ENCODE results near the gene MCC.

Gene MCC

DNA sequence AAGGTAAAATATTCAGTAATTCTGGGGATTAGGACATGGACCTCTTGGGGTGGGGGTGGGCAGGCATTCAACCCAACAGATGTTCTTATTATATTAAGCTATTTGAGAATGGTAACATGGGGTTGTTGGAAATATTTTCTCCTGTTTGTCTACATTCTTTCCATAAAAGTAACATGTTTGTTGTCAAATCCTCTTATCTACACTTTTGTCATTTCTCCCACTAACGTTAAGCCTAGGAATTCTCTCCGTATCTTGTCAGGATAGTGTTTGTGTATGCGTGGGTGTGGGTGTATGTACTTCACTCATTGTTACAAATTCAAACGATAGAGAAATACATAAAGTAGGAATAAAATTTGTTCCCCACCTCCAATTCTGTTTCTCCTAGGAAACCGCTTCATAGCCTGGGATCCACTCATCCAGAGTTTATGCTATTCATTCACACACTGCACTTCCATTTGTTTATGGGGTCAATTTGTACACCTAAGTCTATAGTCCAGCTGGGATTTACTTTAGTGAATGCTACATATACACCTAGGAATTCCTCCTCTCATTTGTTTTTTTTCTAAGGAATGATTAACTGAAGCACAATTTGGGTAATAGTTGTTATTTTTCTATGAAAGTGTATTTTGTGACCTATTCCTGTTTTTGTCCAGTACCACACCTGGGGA is 294.8 kb downstream of the MCC start:
- no peak for DNase-seq

DNA sequence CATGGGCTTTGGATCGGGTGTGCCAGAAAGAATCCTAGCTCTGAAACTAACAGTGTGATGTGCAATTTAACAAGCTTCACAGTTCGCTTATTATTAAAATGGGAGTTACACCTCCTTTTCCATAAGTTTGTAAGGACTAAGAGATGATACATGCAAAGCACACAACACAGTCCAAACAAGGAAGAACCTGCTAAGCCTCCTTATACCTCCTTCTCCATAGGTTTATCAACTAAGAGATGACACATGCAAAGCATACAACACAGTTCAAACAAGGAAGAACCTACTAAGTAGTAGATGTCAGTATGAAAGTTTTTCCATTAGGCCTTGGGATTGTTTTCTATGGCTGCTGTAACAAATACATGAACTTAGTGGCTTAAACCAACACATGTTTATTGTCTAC is 295.7 kb downstream of the MCC start:
- DNase-seq: no peak

DNA sequence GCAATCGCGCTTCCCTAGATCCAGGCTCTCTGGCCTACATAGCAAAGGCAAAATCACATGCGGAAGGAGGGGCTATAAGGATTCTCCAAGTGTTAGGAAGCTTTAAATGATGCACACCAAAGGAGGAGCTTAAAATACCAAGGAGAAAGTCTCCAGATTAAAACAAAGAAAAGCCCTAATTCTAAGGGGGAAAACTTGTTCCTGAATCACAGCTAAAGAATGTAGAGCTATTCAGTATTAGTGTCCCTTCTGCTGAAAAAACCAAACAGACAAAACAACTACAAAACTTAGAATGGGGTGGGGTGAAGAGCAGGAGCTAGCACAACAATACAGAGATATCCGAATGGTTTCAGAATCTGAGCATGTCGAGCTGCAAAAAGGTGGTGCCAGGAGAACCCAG is 297.9 kb downstream of the MCC start:
- DNase-seq: no peak

DNA sequence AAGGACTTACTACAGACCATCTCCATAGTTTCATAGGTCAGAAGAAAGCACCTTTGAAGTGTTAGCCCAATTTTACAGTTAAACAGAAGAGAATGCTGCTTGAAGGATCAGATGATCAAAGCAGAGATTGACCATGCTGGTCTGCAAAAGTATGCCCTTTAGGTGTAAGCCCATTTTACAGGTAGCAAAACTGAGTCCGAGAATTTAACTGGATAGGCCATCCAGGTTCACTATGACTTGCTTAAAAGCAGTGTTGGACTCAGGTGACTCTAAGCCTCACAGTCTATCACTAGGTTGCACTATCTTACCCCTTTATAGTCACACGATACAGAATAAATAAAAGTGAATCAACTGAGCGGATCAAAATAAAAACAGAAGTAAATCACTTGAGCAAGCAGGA is 299.0 kb downstream of the MCC start:
- no peak for DNase-seq

DNA sequence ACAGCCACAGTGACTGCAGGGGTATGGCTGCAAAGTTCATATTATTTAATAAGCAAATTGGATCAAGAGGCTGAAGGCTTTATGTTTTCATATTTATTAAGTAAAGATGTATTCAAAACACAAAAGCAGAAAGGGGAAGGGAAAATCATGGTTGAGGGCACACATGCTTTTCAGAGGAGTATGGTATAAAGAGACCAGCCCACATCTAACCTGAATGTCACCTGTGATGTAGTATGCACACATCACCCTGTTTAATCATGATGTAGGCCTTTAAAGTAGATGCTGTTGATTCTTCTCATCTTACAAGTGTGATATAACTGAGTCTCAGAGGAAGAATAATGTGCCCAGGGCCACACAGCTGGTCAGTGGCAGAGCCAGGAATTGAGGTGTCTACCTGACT is 299.8 kb downstream of the MCC start:
- DNase-seq: no peak

DNA sequence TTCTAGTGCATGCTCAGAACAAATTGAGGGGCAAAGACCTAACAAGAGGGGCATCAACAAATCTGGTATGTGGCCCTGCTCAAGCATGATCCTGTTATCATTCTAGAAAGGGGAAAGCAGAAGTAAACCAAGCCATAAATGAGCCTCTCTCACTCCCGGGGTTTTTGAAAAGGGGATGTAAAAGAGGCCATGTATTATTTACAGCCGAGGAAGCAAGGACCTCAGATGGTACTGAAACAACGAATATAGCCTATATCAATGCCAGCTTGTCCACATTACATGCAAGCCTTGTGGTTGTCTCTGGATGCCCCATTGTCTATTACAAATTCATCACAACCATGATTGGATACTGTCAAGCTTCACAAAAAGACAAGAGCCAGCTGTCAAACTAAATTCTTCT is 300.3 kb downstream of the MCC start:
- no peak for DNase-seq

DNA sequence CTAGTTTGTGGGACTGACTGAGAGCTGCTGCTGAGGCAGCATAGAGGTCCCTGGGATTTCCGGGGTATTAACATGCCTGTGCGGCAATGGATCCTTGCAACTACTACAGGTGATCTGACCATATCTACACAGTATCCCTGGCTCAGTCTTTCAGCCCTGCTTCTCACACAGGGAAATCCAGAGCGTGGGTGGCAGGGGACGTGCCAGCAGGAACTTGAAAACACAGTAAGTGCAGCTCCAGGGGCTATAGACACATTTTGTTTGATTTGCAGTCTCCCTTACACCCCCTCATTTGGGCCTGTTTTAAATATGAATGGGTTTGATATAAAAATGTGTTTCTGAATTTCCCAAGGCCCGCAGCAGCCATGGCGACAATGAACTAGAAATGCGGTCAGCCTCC is 302.2 kb downstream of the MCC start:
- no peak for DNase-seq

DNA sequence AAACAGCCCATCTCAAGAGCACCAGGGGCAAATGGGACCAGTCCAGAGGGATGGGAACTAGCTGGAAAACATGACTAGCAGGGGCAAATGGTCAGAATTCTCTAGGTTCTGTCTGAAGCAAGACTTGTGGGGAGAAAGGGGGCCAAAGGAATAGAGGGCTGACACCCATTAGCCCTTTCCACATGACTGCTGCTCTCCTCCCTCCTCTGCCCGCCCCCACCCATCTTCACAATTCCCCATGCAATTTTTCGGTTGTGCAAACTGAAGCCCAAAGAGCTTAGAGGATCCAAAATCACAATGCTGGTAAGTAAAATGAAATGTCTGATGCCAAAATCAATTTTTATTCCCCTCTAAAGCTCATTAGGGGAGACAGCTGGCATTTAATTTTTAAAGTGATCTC is 304.6 kb downstream of the MCC start:
- no peak for DNase-seq

DNA sequence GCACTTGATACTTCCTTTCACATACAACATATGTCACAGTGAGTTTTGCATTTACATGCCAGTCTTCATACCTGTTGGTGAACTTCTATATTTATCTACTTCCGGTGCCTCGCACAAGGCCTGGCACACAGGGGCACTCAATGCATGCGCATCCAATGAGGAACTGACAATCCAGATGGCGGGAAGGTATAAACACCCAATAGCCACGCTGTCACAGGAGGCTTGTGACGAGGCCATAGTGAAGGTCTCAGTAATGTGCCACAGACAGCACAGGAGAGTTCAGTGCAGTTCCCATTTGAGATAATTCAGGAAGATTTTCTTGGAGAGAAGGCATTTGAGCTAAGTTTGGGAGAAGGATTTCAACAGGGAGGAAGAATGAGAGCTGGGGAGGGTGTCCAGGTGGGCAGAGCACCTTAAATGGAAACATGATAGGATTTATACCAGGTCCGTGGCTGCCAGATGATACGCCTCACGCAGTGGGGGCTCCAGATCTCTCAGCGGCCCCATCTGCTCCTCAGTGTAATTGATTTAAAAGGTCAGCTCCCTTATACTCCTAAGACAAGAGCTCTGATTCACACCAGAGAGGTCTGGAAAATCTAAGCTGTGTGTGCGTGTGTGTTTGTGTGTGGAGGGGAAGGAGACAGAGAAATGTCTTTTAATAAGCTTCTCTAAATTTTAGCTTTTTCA is 305.5 kb downstream of the MCC start:
- DNase-seq: no peak

DNA sequence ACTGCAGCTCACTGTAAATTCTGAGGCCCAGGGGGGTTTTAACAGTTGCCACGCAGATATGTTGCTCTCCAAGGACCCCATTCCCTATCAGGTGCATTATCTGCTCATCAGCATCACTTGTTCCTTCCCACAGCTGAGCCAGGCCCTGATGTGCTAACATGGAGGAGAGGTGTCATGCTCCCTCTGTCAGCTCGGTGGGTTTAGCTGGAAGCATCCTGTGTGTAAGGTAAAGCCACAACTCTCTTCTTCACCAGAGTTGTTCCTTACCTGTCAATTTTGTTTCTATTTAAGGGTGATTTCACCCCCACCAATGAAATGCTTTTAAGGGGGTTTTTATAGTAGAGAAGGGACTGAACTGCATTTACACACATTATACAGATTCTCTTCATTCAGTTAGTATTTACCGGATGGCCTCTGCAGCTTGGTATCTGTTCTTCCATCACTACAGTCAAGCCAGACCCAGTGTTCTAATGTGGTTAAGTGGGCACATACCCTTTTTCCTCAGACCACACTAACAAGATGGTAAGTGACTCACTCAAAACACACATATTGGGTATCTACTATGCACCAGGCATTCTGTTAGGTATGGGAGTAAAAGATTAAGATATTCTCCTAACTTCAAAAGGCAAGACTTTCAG is 306.3 kb downstream of the MCC start:
- DNase-seq: no peak

DNA sequence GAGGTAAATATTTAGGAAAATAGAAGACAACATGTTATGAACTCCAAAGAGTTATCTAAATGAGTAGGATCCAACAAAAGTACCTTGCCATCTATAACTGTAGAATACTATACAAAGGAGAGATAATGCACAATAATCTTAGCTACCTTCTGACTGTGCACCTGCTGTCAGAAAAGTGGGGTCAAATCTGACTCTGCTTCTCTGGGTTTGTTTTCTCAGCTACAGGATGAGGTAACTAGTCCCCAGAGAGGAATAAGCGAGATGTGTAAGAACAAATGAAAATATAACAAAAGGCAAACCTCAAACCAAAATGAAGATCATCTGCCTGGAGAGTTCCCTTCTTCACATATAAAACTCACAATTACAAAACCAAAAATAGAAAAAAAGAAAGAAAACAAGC is 306.8 kb downstream of the MCC start:
- no peak for DNase-seq

DNA sequence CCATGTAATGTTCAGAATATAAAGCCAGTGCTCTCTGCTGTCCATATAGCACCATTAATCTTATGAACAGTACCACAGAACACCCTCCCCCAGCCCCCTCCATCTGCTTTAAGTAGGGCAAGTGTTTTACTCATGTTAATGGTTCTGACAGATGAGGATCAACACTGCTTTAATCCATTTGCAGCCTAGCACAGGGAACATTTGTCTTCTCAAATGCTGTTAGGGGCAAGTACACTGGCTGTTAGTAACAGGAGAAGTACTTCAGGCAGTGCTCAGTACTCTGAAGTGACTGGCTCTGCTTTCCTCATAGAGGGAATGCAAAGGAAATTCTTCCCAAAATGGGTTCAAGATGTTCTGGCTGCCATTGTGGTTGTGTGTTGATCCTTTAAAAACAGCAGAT is 309.1 kb downstream of the MCC start:
- DNase-seq: no peak

DNA sequence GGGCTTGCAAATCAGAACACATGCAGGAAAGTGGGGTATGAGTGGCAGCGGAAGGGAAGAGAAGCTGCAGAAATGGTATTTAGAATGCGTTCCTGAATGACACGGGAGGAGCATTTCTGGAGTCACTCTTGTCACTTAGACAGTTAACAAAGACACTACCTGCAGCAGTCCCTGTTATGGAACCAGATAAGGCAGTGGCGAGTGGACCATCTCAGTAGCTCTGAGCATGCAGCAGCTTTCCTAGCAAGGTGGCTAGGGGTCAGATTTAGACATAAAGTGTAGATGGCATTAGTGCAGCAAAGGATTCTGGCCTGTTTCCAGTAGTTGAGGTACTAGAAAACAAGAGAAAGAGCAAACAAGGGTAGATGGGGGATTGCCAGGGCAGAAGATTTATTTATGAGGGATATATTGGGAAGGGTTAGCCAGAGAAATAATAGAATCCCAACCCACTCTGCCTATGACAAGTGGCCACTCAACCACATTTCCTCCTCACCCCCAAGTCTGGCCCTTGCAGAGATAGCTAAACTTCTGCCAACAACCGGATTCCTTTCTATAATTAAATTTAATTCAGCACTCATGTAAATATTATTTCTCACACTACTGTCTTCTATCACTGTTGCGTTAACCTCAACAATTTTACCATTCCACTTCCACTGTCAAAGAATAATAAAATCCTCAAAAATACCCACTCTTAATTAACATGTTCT is 310.0 kb downstream of the MCC start:
- no peak for DNase-seq

DNA sequence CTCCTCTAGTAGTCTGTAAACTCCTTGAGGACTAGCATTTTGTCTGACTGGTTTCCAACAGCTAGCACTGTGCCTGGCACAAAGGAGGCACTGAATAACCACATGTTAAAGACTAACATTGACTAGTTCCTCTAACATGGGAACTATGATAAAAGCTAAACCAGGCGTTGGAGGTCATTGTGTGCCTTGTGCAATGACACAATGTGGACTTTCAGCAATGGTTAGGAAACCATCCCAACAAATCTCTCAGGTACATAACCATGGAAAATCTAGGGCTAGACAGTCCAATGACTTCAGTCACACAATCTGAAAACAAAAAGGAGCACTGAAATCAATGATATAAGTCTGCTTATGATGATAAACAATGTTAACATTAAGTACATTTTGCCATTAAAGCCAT is 311.0 kb downstream of the MCC start:
- DNase-seq: no peak

DNA sequence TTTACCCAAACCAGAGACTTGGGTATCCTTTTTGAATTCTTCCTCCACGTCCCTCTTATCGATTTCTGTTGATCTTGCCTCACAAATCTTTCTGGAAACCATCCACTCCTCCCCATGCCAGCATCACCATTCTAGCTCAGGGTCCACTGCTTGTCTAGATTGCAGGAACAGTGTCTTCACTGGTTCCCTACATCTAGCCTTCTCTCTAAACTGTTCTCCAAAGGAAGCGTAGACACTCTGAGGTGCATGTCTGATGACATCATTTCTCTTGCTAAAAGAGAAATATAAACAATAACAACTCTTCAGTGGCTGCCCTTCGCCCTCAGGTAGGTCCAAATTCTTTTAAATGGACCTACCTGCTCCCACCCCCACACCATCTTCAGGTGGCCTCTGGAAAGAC is 311.5 kb downstream of the MCC start:
- no peak for DNase-seq

DNA sequence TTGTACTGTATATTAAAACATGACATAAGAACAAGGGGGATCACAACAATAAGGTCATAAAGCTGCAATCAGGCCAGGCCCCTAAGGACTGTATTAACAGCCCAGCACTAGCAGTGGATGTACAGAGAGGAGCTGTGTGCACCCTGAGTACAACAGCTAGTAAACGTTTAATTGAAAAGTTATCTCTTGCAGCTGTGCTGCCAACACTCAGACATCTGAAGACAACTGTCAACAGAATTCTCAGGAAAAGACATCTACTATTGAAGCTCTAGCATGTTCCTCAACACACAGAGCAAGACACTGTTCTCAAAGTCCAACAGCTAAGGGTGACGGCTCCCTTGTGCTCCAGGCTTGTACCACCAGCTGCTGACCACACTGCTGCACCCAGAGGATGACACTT is 312.1 kb downstream of the MCC start:
- DNase-seq: no peak

DNA sequence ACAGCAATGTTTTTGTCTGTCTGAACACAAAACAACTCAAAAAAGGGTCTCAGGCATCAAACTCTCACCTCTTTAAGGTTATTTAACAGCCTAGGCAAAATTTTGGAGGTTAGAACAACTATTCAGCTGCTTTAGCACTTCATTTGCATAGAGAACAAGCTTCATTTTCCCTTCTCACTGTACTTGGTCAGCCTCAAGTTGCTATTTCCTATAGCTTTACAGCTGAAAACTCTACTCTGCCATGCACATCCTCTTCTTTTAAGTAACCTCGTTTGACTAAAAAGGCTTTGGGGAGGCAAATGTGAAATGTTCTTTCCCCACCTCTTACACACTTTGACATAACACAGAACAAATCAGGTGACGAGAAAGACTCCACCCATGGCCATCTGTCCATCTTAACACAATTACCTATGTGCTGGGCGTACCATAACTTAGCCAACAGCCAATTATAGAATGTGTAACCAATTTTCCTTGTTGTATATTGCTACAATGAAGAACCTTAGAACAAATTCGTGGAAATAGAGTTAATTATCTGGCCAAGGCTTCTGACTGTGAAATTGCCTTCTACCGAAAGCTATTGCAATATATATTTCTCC is 315.9 kb downstream of the MCC start:
- no peak for DNase-seq

DNA sequence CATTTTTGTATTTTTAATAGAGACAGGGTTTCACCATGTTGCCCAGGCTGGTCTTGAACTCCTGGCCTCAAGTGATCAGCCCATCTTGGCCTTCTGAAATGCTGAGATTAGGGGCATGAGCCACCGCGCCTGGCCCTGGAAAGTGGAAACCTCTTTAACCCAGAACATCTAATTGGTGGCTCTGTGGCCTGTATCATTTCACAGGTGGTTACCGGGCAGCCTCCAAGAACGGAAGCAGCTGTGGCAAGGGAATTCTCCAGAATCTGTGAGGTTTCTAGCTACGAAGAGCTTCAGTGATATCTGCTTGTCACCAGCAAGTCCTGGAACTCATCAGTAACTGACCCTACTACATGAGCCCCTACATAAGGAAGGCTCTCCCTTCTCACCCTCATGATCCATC is 316.7 kb downstream of the MCC start:
- DNase-seq: no peak

DNA sequence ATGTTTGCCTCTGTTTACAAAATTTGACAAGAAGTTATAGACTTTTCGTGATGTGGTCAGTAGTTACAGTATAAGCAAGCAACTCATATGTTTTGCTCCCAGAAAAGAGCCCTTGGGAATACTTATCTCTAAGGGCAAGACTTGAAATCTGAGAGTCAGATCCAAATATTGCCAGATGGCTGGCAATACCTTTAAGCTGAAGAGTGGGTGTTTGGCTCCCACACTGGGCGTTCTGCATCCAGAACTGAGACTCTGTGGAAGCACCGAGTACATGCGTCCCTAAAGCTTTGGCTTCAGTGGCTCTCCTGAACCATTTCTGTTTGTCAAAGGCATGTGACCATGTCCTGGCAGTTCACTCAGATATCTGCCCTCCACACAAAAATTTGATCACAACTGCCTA is 317.5 kb downstream of the MCC start:
- DNase-seq: no peak

DNA sequence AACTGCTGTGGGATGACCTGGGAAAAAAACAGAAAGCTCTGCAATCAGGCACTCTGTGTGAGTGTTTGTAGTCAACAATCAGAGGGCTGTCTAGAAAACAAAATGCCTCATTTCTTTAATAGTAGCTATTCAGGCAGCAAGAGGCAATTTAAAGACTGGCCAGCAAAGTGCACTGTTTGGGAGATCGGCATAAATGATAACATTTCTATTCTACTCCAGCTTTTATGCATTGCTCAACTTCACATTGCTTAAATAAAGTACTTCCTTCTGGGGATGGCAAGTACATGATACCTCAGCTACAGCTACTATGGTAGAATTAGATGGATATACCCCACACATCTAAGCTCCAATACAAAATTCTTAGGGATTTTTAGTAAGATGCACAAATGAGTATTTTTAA is 318.5 kb downstream of the MCC start:
- no peak for DNase-seq

DNA sequence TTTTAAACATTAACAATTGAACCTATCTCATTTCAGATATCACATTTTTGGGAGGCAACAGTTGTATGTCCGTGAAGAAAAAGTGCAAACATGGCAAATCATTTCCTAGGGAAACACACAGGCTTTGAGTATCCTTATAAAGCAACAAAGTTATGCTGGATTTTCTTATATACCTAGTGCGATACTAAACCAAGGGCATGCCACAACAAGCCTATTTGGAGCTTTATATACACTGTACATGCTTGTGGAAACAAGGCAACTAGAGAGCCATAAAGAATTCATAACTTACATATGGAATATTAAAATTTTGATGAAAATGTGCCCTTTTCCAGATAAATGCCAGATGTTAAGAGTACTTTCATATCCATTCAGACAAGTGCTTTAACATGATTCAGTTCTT is 320.3 kb downstream of the MCC start:
- DNase-seq: no peak

DNA sequence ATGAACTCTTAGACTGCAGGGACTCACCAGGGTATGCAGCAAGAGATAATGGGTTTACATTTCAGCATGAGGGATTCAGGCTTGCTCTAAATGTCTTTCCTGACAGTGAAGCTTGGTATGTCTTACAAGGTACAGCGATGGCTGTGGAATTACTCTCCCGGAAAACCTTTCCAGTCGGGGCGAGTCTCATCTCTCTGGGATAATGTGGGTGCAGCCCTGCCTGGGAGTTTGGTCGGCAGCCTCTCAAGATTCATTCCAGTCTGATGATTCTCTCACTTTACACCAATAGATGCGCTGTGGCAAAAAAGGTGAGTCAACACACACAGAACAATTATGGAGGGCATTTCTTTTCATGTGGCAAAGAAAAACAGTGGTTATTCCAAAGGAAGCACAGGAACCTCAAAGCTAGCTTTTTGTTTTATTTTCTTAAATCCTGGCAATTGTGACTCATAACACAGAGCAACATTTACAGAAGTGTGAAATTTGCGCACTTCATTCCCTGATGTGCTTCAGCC is 321.3 kb downstream of the MCC start:
- no peak for DNase-seq

DNA sequence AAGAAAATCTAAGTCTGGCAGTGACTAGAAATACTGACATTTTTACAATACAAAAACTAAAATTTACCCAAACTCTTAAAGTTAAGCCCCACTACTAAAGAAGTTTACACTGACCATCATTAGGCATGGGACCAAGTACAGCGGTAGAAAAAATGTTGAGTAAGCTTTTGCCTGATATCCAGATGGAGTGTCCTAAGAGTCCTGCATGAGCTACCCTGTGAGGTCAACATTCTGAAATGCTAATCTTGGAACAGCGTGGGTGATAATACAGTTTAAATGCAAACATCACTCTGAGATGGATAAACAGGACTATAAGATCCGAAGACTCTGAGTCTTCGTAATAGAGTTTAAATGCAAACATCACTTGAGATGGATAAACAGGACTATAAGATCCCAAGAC is 322.0 kb downstream of the MCC start:
- DNase-seq: no peak
